WTC11 (cell line): ENCODE data around the gene EEF1AKMT1.

Source experiments
- ATF2 ChIP-seq: sonication (generic); formaldehyde crosslinking; IDR thresholded peaks from 2 replicates; pipeline ENCODE4 v1.8.1; 2022; ENCODE audit warnings: low read depth, missing genetic modification reagents, borderline replicate concordance
- CTCF ChIP-seq: fragments of 200-600 bp; IDR thresholded peaks from 2 replicates; pipeline ENCODE4 v1.8.0; 2022; ENCODE audit warnings: antibody characterized with exemption
- ESRRA ChIP-seq: sonication (generic); formaldehyde crosslinking; IDR thresholded peaks from 2 replicates; pipeline ENCODE4 v1.8.1; 2022; ENCODE audit warnings: mild to moderate bottlenecking, missing genetic modification reagents, borderline replicate concordance
- IRF2 ChIP-seq: sonication (generic); formaldehyde crosslinking; IDR thresholded peaks from 2 replicates; pipeline ENCODE4 v1.8.0; 2022; ENCODE audit warnings: low read depth, missing genetic modification reagents, borderline replicate concordance
- NR3C1 ChIP-seq: sonication (generic); formaldehyde crosslinking; conservative IDR thresholded peaks from 2 replicates; pipeline ENCODE4 v1.8.1; 2023; ENCODE audit warnings: low read depth, mild to moderate bottlenecking, missing genetic modification reagents
- SP1 ChIP-seq: sonication (generic); formaldehyde crosslinking; conservative IDR thresholded peaks from 2 replicates; pipeline ENCODE4 v1.8.1; 2022; ENCODE audit warnings: missing genetic modification reagents
- TEAD4 ChIP-seq: sonication (generic); formaldehyde crosslinking; IDR thresholded peaks from 2 replicates; pipeline ENCODE4 v1.8.0; 2022; ENCODE audit warnings: mild to moderate bottlenecking, missing genetic modification reagents
- ZNF512 ChIP-seq: sonication (generic); formaldehyde crosslinking; IDR thresholded peaks from 2 replicates; pipeline ENCODE4 v1.8.1; 2022; ENCODE audit warnings: missing genetic modification reagents, borderline replicate concordance
- TF ChIP-seq, protein P1 (sequence below): sonication (generic); formaldehyde crosslinking; IDR thresholded peaks from 2 replicates; pipeline ENCODE4 v1.8.0; 2022; ENCODE audit warnings: mild to moderate bottlenecking, missing genetic modification reagents

GRCh38 chr13:20718958-20719566 is 54.7 kb downstream of the EEF1AKMT1 start:
- TF ChIP-seq ZNF512 (no peak), CTCF (no peak), ESRRA (CRISPR knock-in tag) (no peak), NR3C1 (CRISPR knock-in tag) (no peak), TEAD4 (CRISPR knock-in tag) (no peak), IRF2 (no peak), SP1 (CRISPR knock-in tag) (no peak), ATF2 (CRISPR knock-in tag) (no peak)
- TF ChIP-seq, protein P1, sequence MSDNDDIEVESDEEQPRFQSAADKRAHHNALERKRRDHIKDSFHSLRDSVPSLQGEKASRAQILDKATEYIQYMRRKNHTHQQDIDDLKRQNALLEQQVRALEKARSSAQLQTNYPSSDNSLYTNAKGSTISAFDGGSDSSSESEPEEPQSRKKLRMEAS = no peak
